WERI-Rb-1 (cell line): Measurements from ENCODE around the gene FAM227B.

Experiments used
- DNase-seq: peaks from one replicate; pipeline ENCODE4 v3.0.0-alpha.2; 2020
- H3K27ac ChIP-seq: fragments of 250-450 bp; sonication (Bioruptor Pico); 2 replicates; pipeline ENCODE4 v1.5.1; 2020; ENCODE audit warnings: mild to moderate bottlenecking, moderate library complexity
- H3K27me3 ChIP-seq: fragments of 250-450 bp; sonication (Bioruptor Pico); 2 replicates; pipeline ENCODE4 v1.5.1; 2021; ENCODE audit warnings: mild to moderate bottlenecking, low read depth, moderate library complexity; ENCODE audit not compliant: insufficient read depth, severe bottlenecking
- H3K36me3 ChIP-seq: fragments of 250-450 bp; sonication (Bioruptor Pico); 2 replicates; pipeline ENCODE4 v1.5.1; 2020; ENCODE audit warnings: mild to moderate bottlenecking, moderate library complexity
- H3K4me3 ChIP-seq: 2 replicates; pipeline ENCODE4 v1.5.1; 2011; ENCODE audit warnings: low read depth, mild to moderate bottlenecking, control low read depth, low read length
- H3K9me3 ChIP-seq: fragments of 250-450 bp; sonication (Bioruptor Pico); 2 replicates; pipeline ENCODE4 v1.5.1; 2021; ENCODE audit warnings: mild to moderate bottlenecking, moderate library complexity; ENCODE audit not compliant: severe bottlenecking
- TF ChIP-seq, protein P1 (sequence below): IDR thresholded peaks from 2 replicates; pipeline ENCODE4 v1.5.1; 2011; ENCODE audit warnings: low read depth, mild to moderate bottlenecking, control low read depth, inconsistent platforms, low read length

FAM227B gene

GRCh38 chr15:49428409-49429095 is 192.1 kb downstream of the FAM227B start:
- H3K27ac ChIP-seq = no peak overlapping the region
- H3K27me3 ChIP-seq = no peaks in the 10 kb centered on the region
- no peak overlapping the region for H3K4me3 ChIP-seq
- TF ChIP-seq, protein P1, sequence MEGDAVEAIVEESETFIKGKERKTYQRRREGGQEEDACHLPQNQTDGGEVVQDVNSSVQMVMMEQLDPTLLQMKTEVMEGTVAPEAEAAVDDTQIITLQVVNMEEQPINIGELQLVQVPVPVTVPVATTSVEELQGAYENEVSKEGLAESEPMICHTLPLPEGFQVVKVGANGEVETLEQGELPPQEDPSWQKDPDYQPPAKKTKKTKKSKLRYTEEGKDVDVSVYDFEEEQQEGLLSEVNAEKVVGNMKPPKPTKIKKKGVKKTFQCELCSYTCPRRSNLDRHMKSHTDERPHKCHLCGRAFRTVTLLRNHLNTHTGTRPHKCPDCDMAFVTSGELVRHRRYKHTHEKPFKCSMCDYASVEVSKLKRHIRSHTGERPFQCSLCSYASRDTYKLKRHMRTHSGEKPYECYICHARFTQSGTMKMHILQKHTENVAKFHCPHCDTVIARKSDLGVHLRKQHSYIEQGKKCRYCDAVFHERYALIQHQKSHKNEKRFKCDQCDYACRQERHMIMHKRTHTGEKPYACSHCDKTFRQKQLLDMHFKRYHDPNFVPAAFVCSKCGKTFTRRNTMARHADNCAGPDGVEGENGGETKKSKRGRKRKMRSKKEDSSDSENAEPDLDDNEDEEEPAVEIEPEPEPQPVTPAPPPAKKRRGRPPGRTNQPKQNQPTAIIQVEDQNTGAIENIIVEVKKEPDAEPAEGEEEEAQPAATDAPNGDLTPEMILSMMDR = no peak
- no peak for DNase-seq
- no peaks in the 10 kb centered on the region for H3K36me3 ChIP-seq
- no peaks in the 10 kb centered on the region for H3K9me3 ChIP-seq

- H3K9me3 ChIP-seq = no peaks in the 10 kb centered on the region
Observed at GRCh38 chr15:49427372-49427771, 193.2 kb downstream of the FAM227B start.

DNA sequence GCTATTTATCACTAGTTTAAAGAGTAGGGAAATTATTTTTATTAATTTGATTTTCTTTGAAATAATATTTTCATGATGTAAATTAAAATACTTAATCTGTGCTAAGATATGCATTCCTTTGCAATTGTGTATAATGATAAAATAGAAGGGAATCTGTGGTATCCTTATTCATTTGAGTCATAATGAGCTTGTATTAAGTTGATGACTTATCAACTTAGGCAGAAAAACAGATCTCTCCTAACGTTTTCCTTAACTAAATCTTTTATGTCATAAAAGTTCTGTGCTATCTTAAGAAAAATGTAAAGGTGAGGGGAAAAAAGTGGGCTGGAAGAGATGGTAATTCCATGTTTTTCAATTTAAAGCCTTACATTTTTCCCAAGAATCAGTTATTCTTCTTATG is 195.7 kb downstream of the FAM227B start:
- DNase-seq = no peak
- TF ChIP-seq, protein P1 = no peak
- Histone ChIP-seq H3K4me3 (no peak overlapping the region), H3K27ac (no peak overlapping the region), H3K9me3 (no peaks in the 10 kb centered on the region), H3K27me3 (no peaks in the 10 kb centered on the region), H3K36me3 (no peaks in the 10 kb centered on the region)

More at GRCh38 chr15:49427372-49427771, 193.2 kb downstream of the FAM227B start:
- no peaks in the 10 kb centered on the region for H3K36me3 ChIP-seq
- no peak for DNase-seq
- H3K4me3 ChIP-seq = no peak overlapping the region
- H3K27ac ChIP-seq = no peak overlapping the region
- H3K27me3 ChIP-seq = no peaks in the 10 kb centered on the region
- TF ChIP-seq, protein P1 = no peak

DNA sequence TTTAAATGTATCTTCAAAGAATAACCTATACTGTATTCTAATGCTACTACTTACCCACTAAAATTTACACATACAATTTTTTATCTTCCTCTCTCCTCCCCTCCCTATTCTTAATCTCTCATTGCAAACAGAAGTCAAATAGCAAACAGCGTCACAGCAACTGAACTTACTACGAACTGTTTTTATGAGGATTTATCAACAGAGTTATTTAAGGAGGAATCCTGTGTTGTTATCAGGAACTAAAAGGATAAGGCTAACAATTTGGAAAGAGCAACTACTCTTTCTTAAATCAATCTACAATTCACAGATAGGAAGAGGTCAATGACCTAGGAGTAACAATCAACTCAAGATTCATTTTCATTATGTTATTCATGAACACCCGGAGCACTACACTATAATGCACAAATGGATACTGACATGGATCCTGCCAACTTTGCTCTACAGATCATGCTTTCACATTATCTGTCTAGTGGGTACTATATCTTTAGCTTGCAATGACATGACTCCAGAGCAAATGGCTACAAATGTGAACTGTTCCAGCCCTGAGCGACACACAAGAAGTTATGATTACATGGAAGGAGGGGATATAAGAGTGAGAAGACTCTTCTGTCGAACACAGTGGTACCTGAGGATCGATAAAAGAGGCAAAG is 196.6 kb downstream of the FAM227B start:
- no peak for DNase-seq
- Histone ChIP-seq H3K9me3 (no peaks in the 10 kb centered on the region), H3K27ac (no peak overlapping the region), H3K27me3 (no peaks in the 10 kb centered on the region), H3K36me3 (no peaks in the 10 kb centered on the region), H3K4me3 (no peak overlapping the region)
- TF ChIP-seq, protein P1 = no peak

GRCh38 chr15:49423021-49423420 is 197.6 kb downstream of the FAM227B start, which contains the start of gene FGF7:
TSS of gene FGF7 (plus strand) at chr15:49423242. CDS start at chr15:49424298, 1,056 bp downstream.
- H3K36me3 ChIP-seq = no peaks in the 10 kb centered on the region
- no peaks in the 10 kb centered on the region for H3K9me3 ChIP-seq
- H3K27me3 ChIP-seq = no peaks in the 10 kb centered on the region
- H3K4me3 ChIP-seq = no peak within 1 kb of the TSS
- TF ChIP-seq, protein P1 = no peak
- DNase-seq = no peak
- no peak within 1 kb of the TSS for H3K27ac ChIP-seq

DNA sequence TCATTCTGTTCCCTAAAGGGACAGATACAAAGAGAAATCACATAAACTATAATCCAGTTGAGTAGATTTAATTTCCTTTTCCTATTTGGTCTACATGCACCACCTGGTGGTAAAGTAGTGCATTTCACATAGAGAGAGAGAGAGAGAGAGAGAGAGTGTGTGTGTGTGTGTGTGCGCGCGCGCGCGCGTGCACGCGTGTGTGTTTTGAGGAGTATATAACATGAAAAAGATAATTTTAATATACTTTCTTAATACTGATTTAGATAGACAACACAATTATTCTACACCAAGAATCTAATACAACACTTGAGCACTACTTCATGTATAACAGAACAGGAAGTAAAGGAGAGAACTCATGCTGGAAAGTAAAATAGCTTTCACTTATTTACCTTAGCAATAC is 198.6 kb downstream of the FAM227B start:
- DNase-seq = peak; percentile 29
- Histone ChIP-seq H3K36me3 (no peaks in the 10 kb centered on the region), H3K27me3 (no peaks in the 10 kb centered on the region), H3K9me3 (no peaks in the 10 kb centered on the region), H3K4me3 (no peak overlapping the region), H3K27ac (no peak overlapping the region)
- TF ChIP-seq, protein P1 = peak; percentile 36
